ENCODE measurements around the gene FRMPD1.

Gene FRMPD1

GRCh38 chr9:37784616-37785483 lies 134.1 kb downstream of the FRMPD1 start, which contains the start of gene EXOSC3:
EXOSC3 (minus strand) TSS chr9:37785064; CDS start chr9:37785044, 20 bp downstream.
- peak; percentile 71 for DNase-seq (ENCODE audit: low read depth)

GRCh38 chr9:37787059-37787458 lies 136.3 kb downstream of the FRMPD1 start:
- DNase-seq (ENCODE audit: low read depth), result no peak

- DNase-seq (ENCODE audit: low read depth), result no peak
These were observed 137.6 kb downstream of the FRMPD1 start for GRCh38 chr9:37788332-37788731.

- DNase-seq (ENCODE audit: low read depth), result no peak
These were observed 139.3 kb downstream of the FRMPD1 start for GRCh38 chr9:37790096-37790495.

GRCh38 chr9:37792122-37792521 lies 141.4 kb downstream of the FRMPD1 start:
- DNase-seq (ENCODE audit: low read depth), result no peak

GRCh38 chr9:37796232-37796631 lies 145.5 kb downstream of the FRMPD1 start:
- no peak for DNase-seq (ENCODE audit: low read depth)

Data from fibroblast of the conjunctiva (primary cell).